Right lobe of liver (tissue), 6 donors: ENCODE data around the gene ELP5. TPM values are rescaled to one million over a fixed set of nuclear protein-coding genes. Genes with fewer than 3 reads are reported as not detected.

ENCODE experiments used
- ATAC-seq, 4 donors: fragments of 200-7000 bp; cut with Tn5 transposase; one replicate each; pipeline ENCODE4 v1.9.1; 2020; ENCODE audit warnings: mild to moderate bottlenecking in 4 of 4, moderate library complexity in 4 of 4
- DNase-seq, 3 donors: peaks; one replicate each; pipeline ENCODE4 v3.0.0-alpha.2; 2020
- H3K27ac ChIP-seq, 3 donors: fragments of 200-600 bp; one replicate each; pipeline ENCODE4 v1.8.0; 2022
- H3K27me3 ChIP-seq, 2 donors: fragments of 200-600 bp; one replicate each; pipeline ENCODE4 v1.8.0; 2022
- H3K36me3 ChIP-seq, 4 donors: fragments of 200-600 bp; sonication (generic) in 1 of 4; one replicate each; pipeline versions ENCODE4 v1.5.1 to v1.8.0; 2017 to 2022; ENCODE audit warnings: control low read depth in 1 of 4
- H3K4me1 ChIP-seq, 4 donors: fragments of 200-600 bp; sonication (generic) in 1 of 4; one replicate each; pipeline versions ENCODE4 v1.5.1 to v1.8.0; 2017 to 2022; ENCODE audit warnings: control low read depth in 1 of 4
- H3K4me3 ChIP-seq, 3 donors: fragments of 200-600 bp; one replicate each; pipeline ENCODE4 v1.8.0; 2022
- H3K9me3 ChIP-seq, 4 donors: fragments of 200-600 bp; sonication (generic) in 1 of 4; one replicate each; pipeline versions ENCODE4 v1.5.1 to v1.8.0; 2017 to 2022; ENCODE audit warnings: control low read depth in 1 of 4
- CTCF ChIP-seq, 4 donors: fragments of 200-600 bp in 3 of 4; fragments of 450-650 bp in 1 of 4; IDR thresholded peaks; one replicate each; pipeline versions ENCODE4 v1.5.1 to v1.8.0; 2016 to 2022; ENCODE audit warnings: antibody characterized with exemption in 4 of 4, mild to moderate bottlenecking in 2 of 4
- POLR2A ChIP-seq: fragments of 450-650 bp; IDR thresholded peaks from one replicate; pipeline ENCODE4 v1.6.1; 2017; ENCODE audit warnings: antibody characterized with exemption, mild to moderate bottlenecking
- WGBS: methylation state at CpG from one replicate; pipeline ENCODE4 v1.1.6; 2018; ENCODE audit warnings: low coverage, low lambda C conversion rate; ENCODE audit not compliant: insufficient coverage; ENCODE audit errors: missing lambda C conversion rate; 5-methylcytosine and 5-hydroxymethylcytosine counted together
- intact Hi-C, 2 donors: fragments of 100-400 bp; cut with DNase I; formaldehyde crosslinking; loops; one replicate each; pipeline versions ENCODE4 v1.11.2 to v1.14.1; 2022
- total RNA-seq, 6 experiments: library from RNA; depleted of rRNA in 2 of 6; stranded (reverse); fragments of >200 nt in 2 of 6; fragmentation: NEBNext Ultra II Directional in 3 of 6; extraction: Animal tissue kit (Norgen Biotek cat#: 25700) in 3 of 6; gene quantifications; one replicate each; pipeline versions ENCODE4 v1.1.0 to v1.2.4, GENCODE V29; 2016 to 2023
- donor health status: DM: no; HTN: yes; CAD: no.
- donor health status: DM: no; HTN: no; CAD: no.
- donor health status: DM: no; HTN: no; CAD: no.
- donor health status: DM: no; HTN: yes; CAD: no.
- donor health status: DM: no; HTN: yes; CAD: no.

ELP5 gene
- total RNA-seq, 6 experiments from 2014 or later = 14.2 to 29.6 (median 22.9) TPM

GRCh38 chr17:7262935-7263800, 11.2 kb downstream of the ELP5 start:
- 13% methylated on average over 23 of the region's 26 CpGs for WGBS
- intact Hi-C loops = no loop called here
- peak in 1 of 3 donors; percentile 62 for DNase-seq
- Histone ChIP-seq H3K9me3 (no peaks in the 10 kb centered on the region), H3K4me1 (peaks cover 0 to 44% (median 9%) of the 10 kb centered on the region in 4 donors), H3K27me3 (no peaks in the 10 kb centered on the region), H3K4me3 (peak overlapping the region; percentile 64 to 73 (median 66)), H3K27ac (peak overlapping the region in 2 of 3 donors; percentile 44 to 96), H3K36me3 (peaks cover 0 to 4% (median 0%) of the 10 kb centered on the region in 4 donors)
- ATAC-seq = peak in 1 of 4 donors; percentile 7
- TF ChIP-seq CTCF (IDR thresholded peaks at IDR 0.05) (no peak), POLR2A (no peak)

GRCh38 chr17:7263801-7264078, 11.7 kb downstream of the ELP5 start:
- DNase-seq (no peak), ATAC-seq (no peak)
- TF ChIP-seq POLR2A (no peak), CTCF (IDR thresholded peaks at IDR 0.05) (no peak)
- Histone ChIP-seq H3K36me3 (peaks cover 0 to 4% (median 0%) of the 10 kb centered on the region in 4 donors), H3K9me3 (no peaks in the 10 kb centered on the region), H3K27me3 (no peaks in the 10 kb centered on the region), H3K4me1 (peaks cover 0 to 38% (median 6%) of the 10 kb centered on the region in 4 donors), H3K4me3 (no peak overlapping the region), H3K27ac (peak overlapping the region in 1 of 3 donors; percentile 96)
- WGBS = 53% methylated on average over 2 of the region's 4 CpGs
- intact Hi-C loops = no loop called here

- Histone ChIP-seq H3K4me3 (no peak overlapping the region), H3K36me3 (no peaks in the 10 kb centered on the region), H3K27ac (no peak overlapping the region), H3K4me1 (peaks cover 0 to 18% (median 5%) of the 10 kb centered on the region in 4 donors), H3K27me3 (no peaks in the 10 kb centered on the region), H3K9me3 (no peaks in the 10 kb centered on the region)
- intact Hi-C loops = no loop called here
- TF ChIP-seq POLR2A = no peak
- WGBS = 5% methylated on average over 1 of the region's 1 CpG
- ATAC-seq = no peak
- DNase-seq = no peak
Observed at GRCh38 chr17:7266784-7267183, 14.8 kb downstream of the ELP5 start.

GRCh38 chr17:7279448-7279847, 27.4 kb downstream of the ELP5 start:
- Histone ChIP-seq H3K4me3 (no peak overlapping the region), H3K27me3 (no peaks in the 10 kb centered on the region), H3K4me1 (peaks cover 0 to 20% (median 2%) of the 10 kb centered on the region in 4 donors), H3K9me3 (no peaks in the 10 kb centered on the region), H3K27ac (no peak overlapping the region), H3K36me3 (no peaks in the 10 kb centered on the region)
- intact Hi-C loops = loop anchor here in 1 of 2 donors (10.0 kb wide), 1 partner anchor 65 kb away; no protein-coding TSS in a partner anchor
- no peak for TF ChIP-seq POLR2A
- no peak for TF ChIP-seq CTCF (IDR thresholded peaks at IDR 0.05)
- WGBS = 64% methylated on average over 6 of the region's 8 CpGs
- no peak for DNase-seq
- ATAC-seq = no peak

GRCh38 chr17:7280519-7281073, 28.6 kb downstream of the ELP5 start:
- Histone ChIP-seq H3K27me3 (no peaks in the 10 kb centered on the region), H3K9me3 (no peaks in the 10 kb centered on the region), H3K27ac (peak overlapping the region in 2 of 3 donors; percentile 73), H3K36me3 (no peaks in the 10 kb centered on the region), H3K4me3 (peak overlapping the region; percentile 22 to 61 (median 43)), H3K4me1 (peaks cover 0 to 20% (median 2%) of the 10 kb centered on the region in 4 donors)
- TF ChIP-seq CTCF (IDR thresholded peaks at IDR 0.05) (peak; percentile 92 to 97 (median 96)), POLR2A (no peak)
- ATAC-seq (peak; percentile 82 to 89 (median 86)), DNase-seq (peak; percentile 80 to 87 (median 83))
- intact Hi-C loops = no loop called here
- 0% methylated on average over 16 of the region's 29 CpGs for WGBS
